H7 (cell line): ENCODE results near the gene CPNE4. TPM values are rescaled to one million over a fixed set of nuclear protein-coding genes. Genes with fewer than 3 reads are reported as not detected.

Experiments
- DNase-seq: peaks from one replicate; pipeline ENCODE4 v3.0.0; 2012
- H3K27me3 ChIP-seq: 2 replicates; pipeline ENCODE4 v1.6.0; 2011; ENCODE audit warnings: mild to moderate bottlenecking, low read length; ENCODE audit not compliant: control insufficient read depth, insufficient read depth
- H3K36me3 ChIP-seq: replicated peaks from 2 replicates; pipeline ENCODE4 v1.5.1; 2011; ENCODE audit warnings: low read length; ENCODE audit not compliant: control insufficient read depth, insufficient read depth
- H3K4me3 ChIP-seq: 2 replicates; pipeline ENCODE4 v1.5.1; 2011; ENCODE audit warnings: low read depth, mild to moderate bottlenecking, control low read depth, low read length, moderate library complexity; ENCODE audit not compliant: insufficient read depth
- total RNA-seq: library from RNA; depleted of rRNA; stranded (reverse); fragments of >200 nt; shearing (Covaris generic); gene quantifications from 2 replicates; pipeline ENCODE4 v1.2.3, GENCODE V29; 2014

Gene CPNE4
- total RNA-seq, 1 experiment from 2014 or later = 0.83 TPM

- no peak for DNase-seq
- H3K36me3 ChIP-seq = no peaks in the 10 kb centered on the region
- H3K4me3 ChIP-seq = no peak overlapping the region
- H3K27me3 ChIP-seq = no peaks in the 10 kb centered on the region
These were observed 311.5 kb downstream of the CPNE4 start for GRCh38 chr3:131723343-131723742.

DNA sequence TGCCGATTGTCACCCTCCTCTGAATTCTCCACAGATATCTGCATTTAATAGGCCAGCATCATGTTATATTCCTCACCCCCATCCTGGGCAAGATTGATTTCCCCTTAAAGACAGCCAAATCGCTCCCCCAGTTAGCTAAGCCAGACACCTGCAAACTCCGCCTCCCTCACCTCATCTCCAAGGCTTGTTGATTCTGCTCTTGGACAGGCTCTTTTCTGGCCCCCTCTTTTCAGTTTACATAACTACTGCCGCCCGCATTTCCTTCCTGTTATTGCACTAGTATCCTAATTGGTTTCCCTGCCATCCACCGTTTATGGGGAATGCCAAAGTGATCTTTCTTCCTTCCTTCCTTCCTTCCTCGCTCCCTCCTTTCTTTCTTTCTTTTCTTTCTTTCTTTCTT is 317.3 kb downstream of the CPNE4 start:
- Histone ChIP-seq H3K36me3 (no peaks in the 10 kb centered on the region), H3K4me3 (no peak overlapping the region), H3K27me3 (no peaks in the 10 kb centered on the region)
- no peak for DNase-seq

DNA sequence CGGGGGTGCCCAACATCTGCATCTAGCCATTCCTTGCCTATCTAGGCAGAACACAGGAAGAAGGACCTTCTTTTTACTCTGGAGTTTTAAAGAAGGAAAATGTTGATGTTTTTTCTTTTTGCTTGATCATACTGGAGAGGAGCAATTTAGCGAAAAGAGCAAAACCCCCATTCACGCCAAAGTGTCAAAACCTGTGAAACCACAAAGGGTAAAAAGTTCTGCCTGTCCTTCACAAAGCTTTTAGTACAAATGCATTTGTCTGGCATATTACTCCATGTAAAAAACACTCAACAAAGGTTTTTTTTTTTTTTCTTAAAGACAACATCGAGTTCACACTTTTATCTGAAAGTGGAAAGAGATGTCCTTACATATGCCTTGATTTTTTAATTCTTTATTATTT is 317.9 kb downstream of the CPNE4 start:
- DNase-seq = no peak
- no peaks in the 10 kb centered on the region for H3K36me3 ChIP-seq
- no peak overlapping the region for H3K4me3 ChIP-seq
- H3K27me3 ChIP-seq = no peaks in the 10 kb centered on the region

- no peak overlapping the region for H3K4me3 ChIP-seq
- H3K36me3 ChIP-seq = no peaks in the 10 kb centered on the region
- H3K27me3 ChIP-seq = no peaks in the 10 kb centered on the region
- DNase-seq = no peak
These were observed 318.8 kb downstream of the CPNE4 start for GRCh38 chr3:131716007-131716406.

GRCh38 chr3:131714585-131715220 is 320.1 kb downstream of the CPNE4 start:
- DNase-seq = no peak
- Histone ChIP-seq H3K4me3 (no peak overlapping the region), H3K27me3 (no peaks in the 10 kb centered on the region), H3K36me3 (no peaks in the 10 kb centered on the region)

GRCh38 chr3:131713416-131714123 is 321.2 kb downstream of the CPNE4 start:
- DNase-seq = no peak
- Histone ChIP-seq H3K4me3 (no peak overlapping the region), H3K27me3 (no peaks in the 10 kb centered on the region)

GRCh38 chr3:131712662-131713061 is 322.2 kb downstream of the CPNE4 start:
- H3K36me3 ChIP-seq = no peaks in the 10 kb centered on the region
- H3K4me3 ChIP-seq = no peak overlapping the region
- DNase-seq = no peak
- no peaks in the 10 kb centered on the region for H3K27me3 ChIP-seq

More at GRCh38 chr3:131713416-131714123, 321.2 kb downstream of the CPNE4 start:
- no peaks in the 10 kb centered on the region for H3K36me3 ChIP-seq

DNA sequence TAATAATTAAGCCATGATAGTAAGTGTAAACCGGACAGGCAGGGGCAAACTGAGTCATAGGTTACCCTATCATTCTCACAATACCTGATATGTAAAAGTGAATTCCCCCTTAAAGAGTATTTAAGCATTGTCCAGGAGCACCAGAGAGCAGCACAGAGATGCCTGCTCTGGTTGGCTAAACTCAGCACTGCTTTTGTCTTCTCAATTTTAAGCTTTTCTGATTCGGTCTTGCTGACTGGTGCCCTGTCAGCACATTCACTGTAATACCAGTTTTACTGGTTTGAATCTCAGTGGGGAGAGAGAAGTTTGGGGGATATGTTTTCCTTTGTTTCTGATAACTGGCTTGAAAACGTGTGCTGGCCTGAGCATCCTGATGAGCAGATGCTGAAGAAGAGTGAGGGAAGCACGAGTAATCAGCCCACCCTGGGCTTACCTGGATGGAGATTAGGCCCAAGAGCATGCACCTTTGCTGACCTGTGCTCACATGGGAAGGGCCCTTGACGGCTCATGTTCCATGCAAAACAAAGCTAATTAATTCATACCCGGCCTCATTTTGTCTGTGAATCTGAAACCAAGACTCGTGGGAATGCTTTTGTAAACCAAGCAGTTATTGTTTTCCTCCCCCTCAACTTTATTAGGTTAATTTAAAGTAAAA is 323.6 kb downstream of the CPNE4 start:
- no peak for DNase-seq
- Histone ChIP-seq H3K36me3 (no peaks in the 10 kb centered on the region), H3K27me3 (no peaks in the 10 kb centered on the region), H3K4me3 (no peak overlapping the region)

DNA sequence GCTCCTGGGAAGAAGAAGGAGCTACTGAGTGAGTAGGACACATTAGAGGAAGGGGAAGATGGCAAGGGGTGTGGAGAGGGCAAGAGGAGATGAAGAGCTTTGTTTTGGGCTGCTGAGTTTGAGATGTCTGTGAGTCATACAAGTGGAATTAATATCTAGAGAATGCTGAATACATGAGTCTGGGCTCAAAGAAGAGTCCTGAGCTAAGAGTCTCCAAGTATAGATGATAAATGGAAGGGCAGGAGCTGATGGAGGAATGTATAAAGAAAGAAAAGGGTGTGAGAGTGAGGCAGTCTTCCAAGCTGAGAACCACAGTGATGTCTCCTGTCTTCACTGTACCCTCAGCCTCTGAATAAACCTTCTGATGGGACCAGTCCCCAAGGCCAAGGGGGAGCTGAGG is 326.6 kb downstream of the CPNE4 start:
- Histone ChIP-seq H3K36me3 (no peaks in the 10 kb centered on the region), H3K4me3 (no peak overlapping the region), H3K27me3 (no peaks in the 10 kb centered on the region)
- DNase-seq = no peak

DNA sequence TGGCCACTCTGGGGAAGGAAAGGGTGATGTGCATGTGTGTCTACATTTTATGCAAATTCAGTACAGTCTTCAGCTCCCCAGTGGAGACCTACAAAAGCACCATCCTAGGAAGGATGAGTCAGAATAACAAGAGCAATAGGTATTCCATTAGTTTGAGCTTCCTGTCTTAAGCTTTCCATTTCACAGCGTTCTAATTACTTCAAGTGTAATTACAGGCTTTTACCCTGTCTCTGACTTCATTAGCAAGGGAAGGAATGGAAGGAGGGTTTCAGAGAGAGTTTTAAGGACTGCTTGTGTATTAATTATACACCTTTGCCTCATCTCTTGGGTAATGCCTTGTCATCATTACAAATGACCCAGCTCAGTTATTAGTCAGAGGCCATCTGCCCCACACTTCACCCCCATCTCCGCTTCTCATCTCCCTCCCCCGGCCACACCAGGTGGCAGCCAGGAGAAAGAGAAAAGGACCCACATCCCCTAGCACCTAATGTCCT is 329.2 kb downstream of the CPNE4 start:
- no peak overlapping the region for H3K4me3 ChIP-seq
- no peaks in the 10 kb centered on the region for H3K27me3 ChIP-seq
- DNase-seq = no peak
- H3K36me3 ChIP-seq = no peaks in the 10 kb centered on the region

DNA sequence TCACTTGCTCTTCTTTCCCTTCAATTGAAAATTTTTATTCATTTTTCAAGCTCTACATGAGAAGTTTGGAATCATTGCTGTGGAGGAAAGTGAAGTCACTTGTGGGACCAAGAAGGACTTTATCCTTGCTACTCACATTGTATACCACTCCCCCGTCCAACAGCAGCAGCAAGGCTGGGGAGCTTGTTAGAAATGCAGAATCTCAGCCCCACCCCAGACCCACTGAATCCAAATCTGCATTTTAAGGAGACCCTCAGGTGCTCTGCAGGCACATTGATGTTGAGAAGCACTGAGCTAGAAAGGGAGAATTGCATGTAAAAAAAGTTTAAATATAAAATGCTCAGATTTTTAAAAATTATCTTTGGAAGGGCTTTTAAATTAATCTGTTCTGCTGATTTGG is 329.7 kb downstream of the CPNE4 start:
- DNase-seq = no peak
- H3K27me3 ChIP-seq = no peaks in the 10 kb centered on the region
- no peak overlapping the region for H3K4me3 ChIP-seq
- no peaks in the 10 kb centered on the region for H3K36me3 ChIP-seq

GRCh38 chr3:131704098-131704497 is 330.7 kb downstream of the CPNE4 start:
- Histone ChIP-seq H3K36me3 (no peaks in the 10 kb centered on the region), H3K4me3 (no peak overlapping the region), H3K27me3 (no peaks in the 10 kb centered on the region)
- DNase-seq = no peak

DNA sequence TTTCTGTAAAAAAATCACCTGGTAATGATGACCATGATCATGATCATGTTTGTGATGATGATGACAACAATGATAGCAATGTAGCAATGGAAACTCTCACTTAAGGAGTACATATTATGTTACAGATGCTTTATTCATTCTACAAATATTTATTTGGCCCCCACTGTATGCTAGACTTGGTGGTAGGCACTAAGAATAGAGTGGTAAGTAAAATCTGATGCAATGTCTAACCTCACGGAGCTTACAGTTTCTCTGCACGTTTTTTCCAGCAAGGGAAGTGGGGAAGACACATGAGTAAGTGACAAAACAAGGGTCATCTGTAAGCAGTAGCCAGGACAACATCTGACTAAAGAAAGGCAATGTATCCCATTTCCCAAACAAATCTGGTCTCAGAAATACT is 332.7 kb downstream of the CPNE4 start:
- no peaks in the 10 kb centered on the region for H3K36me3 ChIP-seq
- H3K4me3 ChIP-seq = no peak overlapping the region
- no peaks in the 10 kb centered on the region for H3K27me3 ChIP-seq
- DNase-seq = no peak

DNA sequence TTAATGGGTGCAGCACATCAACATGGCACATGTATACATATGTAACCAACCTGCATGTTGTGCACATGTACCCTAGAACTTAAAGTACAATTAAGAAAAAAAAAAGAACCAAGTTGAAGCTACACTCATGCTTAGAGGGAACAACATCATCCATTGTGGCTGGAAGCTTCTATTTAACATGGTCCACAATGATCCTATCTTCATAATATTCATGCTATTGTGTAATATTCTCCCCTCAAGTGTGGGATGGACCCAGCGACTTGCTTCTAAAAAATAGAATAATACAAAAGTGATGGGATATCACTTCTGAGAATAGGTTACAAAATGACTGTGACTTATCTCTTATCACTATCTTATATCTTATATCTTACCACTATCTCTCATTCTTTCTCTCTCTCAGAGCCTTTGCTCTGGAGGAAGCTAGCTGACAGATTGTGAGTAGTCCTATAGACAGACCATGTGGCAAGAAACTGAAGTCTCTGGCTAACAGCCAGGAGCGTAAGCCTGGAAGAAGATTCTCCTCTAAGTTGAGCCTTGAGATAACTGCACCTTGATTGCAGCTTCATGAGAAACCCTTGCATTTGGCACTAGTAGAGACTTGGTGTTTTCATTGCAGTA is 333.6 kb downstream of the CPNE4 start:
- Histone ChIP-seq H3K27me3 (no peaks in the 10 kb centered on the region), H3K4me3 (no peak overlapping the region), H3K36me3 (no peaks in the 10 kb centered on the region)
- DNase-seq = no peak

DNA sequence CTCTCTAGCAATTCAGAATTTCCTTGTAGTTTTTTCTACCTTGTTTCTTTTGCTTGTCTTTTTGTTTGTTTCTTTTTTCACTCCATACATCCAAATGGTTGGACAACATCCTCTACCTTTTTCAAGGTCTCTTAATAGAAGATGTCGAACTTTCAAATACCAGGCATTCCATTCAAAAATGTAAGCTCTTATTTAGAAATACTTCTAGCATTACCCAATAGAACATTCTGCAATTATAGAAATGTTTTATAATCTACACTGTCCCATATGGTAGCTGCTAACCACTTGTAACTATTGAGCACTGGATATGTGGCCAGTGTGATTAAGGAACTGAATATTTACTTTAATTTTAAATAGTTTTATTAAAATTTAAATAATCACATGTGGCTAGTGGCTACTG is 335.8 kb downstream of the CPNE4 start:
- Histone ChIP-seq H3K4me3 (no peak overlapping the region), H3K27me3 (no peaks in the 10 kb centered on the region), H3K36me3 (no peaks in the 10 kb centered on the region)
- DNase-seq = no peak
